Measurements from ENCODE around the gene ZNF865.
A peak's percentile ranks its signal among the peaks of the same experiment; 100 is the strongest.

ZNF865 gene

DNA sequence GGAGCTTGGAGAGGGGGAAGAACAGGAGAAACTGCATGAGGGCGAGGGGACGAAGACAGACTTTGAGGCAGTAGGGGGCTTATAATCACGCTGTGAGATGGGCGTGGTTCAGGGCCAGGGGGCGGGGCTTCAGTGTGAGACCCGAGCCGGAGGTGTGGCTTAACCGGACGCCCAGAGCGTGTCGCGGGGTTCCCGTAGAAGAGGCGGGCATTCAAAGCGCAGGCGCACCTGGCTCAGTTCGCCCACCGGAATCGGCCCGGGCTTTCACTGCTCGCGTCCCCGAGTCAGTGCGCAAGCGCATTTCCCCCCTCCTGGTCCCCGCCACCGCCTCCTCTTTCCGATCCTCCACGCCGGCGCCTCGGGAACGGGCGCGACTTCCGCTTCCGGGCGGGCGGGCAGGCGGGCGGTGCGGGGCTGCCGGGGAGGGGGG lies 225 bp upstream of the ZNF865 start:
- peak; percentile 96 for DNase-seq (ENCODE audit: low read depth)

- DNase-seq (ENCODE audit: low read depth) = no peak
These were observed 982 bp downstream of the ZNF865 start for GRCh38 chr19:55606471-55606787.

GRCh38 chr19:55606817-55607216 lies 1.4 kb downstream of the ZNF865 start:
- DNase-seq (ENCODE audit: low read depth) = no peak

DNA sequence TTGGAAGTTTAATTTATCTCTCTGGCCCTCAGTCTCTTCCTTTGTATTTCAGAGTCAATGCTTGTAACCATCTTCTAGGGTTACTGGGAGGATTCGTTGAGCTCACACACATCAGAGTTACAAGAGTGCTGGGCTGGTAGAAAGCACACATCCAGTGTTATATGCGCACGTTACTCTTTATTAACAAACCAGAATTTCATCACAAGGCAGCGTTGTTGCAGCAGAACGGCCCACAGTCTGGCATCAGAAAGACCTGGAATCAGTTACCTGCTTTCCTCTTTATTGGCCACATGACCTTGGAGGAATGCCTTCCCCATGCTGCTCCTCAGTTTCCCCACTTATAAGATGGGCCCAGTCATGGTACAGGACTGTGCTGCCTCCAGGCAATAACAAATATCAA lies 3.9 kb downstream of the ZNF865 start:
- no peak for DNase-seq (ENCODE audit: low read depth)

DNA sequence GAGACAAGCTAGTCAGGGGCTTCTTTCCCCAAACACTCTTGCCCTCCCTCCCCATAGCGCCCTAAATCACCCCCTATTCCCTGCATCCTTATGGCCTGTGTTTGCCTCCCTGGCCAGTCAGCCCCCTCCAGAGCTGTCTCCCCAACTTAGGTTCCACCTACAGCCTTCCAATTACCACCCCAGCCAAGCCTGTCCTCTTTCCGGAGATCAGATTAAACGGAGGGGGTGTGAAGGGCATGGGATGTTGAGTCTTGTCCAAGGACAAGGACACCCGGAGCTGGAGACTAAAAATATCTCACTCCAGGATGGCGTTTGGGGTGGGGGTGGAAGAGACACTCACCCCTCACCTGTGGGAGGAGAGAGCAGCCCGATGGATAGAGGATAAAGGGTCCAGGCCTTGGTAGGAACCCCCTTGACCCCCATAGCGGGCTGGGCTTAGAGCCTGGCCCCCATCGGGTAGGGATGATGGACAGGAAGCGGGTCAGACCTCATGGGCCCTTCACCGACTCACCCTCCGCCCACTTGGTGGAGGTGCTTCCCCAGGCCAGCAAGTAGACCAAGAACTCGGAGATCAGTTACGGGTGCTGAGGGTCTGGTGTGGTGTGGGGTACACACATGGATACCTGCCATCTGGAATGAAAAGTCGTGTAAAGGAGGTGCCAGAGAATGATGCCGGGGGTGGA lies 6.0 kb downstream of the ZNF865 start:
- no peak for DNase-seq (ENCODE audit: low read depth)

- no peak for DNase-seq (ENCODE audit: low read depth)
These were observed 6.7 kb downstream of the ZNF865 start for GRCh38 chr19:55611983-55612645.

- DNase-seq (ENCODE audit: low read depth) = no peak
These were observed 7.9 kb downstream of the ZNF865 start for GRCh38 chr19:55613396-55613795.

DNA sequence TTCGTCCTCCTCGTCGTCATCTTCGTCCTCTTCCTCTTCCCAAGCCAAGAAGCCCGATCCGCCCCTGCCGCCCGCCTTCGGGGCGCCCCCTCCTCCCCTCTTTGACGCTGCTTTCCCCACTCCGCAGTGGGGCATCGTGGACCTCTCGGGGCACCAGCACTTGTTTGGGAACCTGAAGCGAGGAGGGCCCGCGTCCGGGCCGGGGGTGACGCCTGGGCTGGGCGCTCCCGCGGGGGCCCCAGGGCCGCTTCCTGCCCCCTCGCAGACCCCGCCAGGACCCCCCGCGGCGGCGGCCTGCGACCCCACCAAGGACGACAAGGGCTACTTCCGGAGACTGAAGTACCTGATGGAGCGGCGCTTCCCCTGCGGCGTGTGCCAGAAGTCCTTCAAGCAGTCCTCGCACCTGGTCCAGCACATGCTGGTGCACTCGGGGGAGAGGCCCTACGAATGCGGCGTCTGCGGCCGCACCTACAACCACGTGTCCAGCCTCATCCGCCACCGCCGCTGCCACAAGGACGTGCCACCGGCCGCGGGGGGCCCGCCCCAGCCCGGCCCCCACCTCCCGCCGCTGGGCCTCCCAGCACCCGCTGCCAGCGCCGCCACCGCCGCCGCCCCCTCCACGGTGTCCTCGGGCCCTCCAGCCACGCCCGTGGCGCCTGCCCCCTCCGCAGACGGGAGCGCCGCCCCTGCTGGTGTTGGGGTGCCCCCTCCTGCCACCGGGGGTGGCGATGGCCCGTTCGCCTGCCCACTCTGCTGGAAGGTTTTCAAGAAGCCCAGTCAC lies 8.7 kb downstream of the ZNF865 start:
- no peak for DNase-seq (ENCODE audit: low read depth)

DNA sequence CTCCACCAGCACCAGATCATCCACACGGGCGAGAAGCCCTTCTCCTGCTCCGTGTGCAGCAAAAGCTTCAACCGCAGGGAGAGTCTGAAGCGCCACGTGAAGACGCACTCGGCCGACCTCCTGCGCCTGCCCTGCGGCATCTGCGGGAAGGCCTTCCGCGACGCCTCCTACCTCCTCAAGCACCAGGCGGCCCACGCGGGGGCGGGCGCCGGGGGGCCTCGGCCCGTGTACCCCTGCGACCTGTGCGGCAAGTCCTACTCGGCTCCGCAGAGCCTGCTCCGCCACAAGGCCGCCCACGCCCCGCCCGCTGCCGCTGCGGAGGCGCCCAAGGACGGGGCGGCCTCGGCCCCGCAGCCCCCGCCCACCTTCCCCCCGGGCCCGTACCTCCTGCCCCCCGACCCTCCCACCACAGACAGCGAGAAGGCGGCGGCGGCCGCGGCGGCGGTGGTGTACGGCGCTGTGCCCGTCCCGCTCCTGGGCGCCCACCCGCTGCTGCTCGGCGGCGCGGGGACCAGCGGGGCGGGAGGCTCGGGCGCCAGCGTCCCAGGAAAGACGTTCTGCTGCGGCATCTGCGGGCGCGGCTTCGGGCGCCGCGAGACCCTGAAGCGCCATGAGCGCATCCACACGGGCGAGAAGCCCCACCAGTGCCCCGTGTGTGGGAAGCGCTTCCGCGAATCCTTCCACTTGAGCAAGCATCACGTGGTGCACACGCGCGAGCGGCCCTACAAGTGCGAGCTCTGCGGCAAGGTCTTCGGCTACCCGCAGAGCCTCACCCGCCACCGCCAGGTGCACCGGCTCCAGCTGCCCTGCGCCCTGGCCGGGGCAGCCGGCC lies 9.5 kb downstream of the ZNF865 start:
- no peak for DNase-seq (ENCODE audit: low read depth)

GRCh38 chr19:55615543-55616394 lies 10.3 kb downstream of the ZNF865 start:
- DNase-seq (ENCODE audit: low read depth) = no peak

DNA sequence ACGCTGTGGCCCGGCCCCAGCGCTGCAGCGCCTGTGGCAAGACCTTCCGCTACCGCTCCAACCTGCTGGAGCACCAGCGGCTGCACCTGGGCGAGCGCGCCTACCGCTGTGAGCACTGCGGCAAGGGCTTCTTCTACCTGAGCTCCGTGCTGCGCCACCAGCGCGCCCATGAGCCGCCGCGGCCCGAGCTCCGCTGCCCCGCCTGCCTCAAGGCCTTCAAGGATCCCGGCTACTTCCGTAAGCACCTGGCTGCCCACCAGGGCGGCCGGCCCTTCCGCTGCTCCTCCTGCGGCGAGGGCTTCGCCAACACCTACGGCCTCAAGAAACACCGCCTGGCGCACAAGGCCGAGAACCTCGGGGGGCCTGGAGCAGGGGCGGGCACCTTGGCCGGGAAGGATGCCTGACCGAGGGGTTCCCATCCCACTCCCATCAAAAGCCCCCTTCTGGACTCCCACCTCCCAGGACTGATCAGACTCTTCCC lies 11.0 kb downstream of the ZNF865 start:
- no peak for DNase-seq (ENCODE audit: low read depth)

- DNase-seq (ENCODE audit: low read depth) = no peak
These were observed 12.0 kb downstream of the ZNF865 start for GRCh38 chr19:55617426-55617825.

DNA sequence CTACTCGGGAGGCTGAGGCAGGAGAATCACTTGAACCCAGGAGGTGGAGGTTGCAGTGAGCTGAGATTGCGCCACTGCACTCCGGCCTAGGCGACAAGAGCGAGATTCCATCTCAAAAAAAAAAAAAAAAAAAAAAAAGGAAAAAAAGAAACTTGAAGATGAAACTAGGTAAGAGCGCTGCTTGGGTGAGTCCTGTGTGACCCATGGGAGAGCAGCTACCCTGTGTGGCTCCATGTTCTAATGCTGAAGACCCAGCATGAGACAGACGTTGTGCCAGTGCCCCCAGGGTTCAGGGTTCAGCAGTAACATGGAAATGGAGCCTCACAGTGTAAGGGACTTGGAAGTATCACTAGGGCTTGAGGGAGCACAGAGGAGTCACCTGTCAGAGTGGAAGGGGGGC lies 13.0 kb downstream of the ZNF865 start:
- DNase-seq (ENCODE audit: low read depth) = no peak

- peak; percentile 65 for DNase-seq (ENCODE audit: low read depth)
These were observed 13.8 kb downstream of the ZNF865 start for GRCh38 chr19:55619286-55619685.

DNA sequence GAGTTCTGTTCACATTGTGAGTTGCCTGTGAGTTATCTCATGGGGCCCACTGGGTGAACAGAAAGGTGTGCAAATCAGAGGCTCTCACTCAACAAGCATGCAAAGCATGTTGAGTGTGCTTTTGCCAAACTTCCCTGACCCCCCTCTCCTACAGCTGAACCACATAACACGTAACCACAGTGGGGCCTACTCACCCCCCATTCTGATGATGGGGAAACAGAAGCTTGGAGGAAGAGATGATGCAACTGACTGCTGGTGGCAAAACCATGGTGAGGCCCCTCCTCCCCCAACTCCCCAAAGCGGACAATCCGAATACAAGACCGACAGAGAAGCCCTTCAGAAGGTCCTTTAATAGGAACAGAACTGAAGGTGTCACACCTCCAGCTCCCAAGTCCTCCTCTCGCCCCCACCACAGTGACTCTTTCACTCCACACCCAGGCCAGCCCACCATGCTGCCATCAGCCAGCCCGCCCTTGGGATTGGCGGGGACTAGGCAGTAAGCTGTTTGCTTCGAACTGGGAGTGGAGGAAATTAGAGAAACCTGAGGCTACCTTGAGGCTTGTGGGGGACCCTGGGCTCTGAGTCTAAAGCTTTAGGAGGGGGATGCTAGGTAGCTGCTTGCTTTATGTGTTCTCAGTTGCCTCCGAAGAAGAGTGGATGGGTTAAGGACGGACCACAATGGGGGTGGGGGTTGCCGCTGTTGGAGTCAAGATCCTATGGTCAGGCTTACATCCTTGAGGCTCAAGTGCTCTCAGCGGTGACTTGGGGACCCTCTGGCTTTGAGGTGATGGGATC lies 15.2 kb downstream of the ZNF865 start:
- DNase-seq (ENCODE audit: low read depth) = peak; percentile 41

- no peak for DNase-seq (ENCODE audit: low read depth)
These were observed 15.8 kb downstream of the ZNF865 start for GRCh38 chr19:55621205-55621672.

- no peak for DNase-seq (ENCODE audit: low read depth)
These were observed 16.3 kb downstream of the ZNF865 start for GRCh38 chr19:55621673-55622231.

DNA sequence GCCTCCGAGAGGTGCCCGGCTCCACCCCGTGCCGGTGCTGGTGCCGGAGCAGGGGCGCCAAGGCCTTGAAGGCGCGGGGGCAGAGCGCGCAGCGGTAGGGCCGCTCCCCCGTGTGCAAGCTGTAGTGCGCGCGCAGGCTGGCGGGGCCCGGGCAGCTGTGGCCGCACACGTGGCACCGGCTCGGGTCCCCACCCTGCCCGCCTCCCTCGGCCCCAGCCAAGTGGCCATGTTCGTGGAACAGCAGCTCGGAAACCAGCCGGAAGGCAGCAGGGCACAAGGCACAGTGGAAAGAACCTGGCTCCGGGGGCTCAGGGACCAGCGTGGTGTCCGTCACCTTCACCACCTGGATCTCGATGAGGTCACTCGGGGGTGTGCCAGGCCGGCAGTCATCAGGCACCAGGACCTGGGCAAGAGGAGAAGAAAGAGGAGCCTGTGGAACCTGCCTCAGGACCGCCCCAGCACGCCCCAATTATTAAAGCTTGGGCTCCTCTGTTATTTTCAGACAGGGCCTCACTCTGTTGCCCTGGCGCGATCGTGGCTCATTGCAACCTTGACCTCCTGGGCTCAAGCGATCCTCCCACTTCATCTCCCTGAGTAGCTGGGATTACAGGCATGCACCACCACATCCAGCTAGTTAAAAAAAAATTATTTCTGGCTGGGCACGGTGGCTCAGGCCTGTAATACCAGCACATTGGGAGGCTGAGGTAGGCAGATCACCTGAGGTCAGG lies 17.0 kb downstream of the ZNF865 start:
- DNase-seq (ENCODE audit: low read depth) = no peak

GRCh38 chr19:55623130-55623529 lies 17.7 kb downstream of the ZNF865 start:
- DNase-seq (ENCODE audit: low read depth) = no peak

Data from iris pigment epithelial cell (primary cell).